H9 (cell line): Measurements from ENCODE around the gene NEDD4L. TPM values are rescaled to one million over a fixed set of nuclear protein-coding genes. Genes with fewer than 3 reads are reported as not detected.
A peak's percentile ranks its signal among the peaks of the same experiment; 100 is the strongest.

Experiments
- DNase-seq: peaks from one replicate; pipeline ENCODE4 v3.0.0-alpha.2; 2017
- H2AFZ ChIP-seq: one replicate; pipeline ENCODE4 v1.6.1; 2013; ENCODE audit warnings: mild to moderate bottlenecking, low read length, control low read depth, moderate library complexity
- H2AK5ac ChIP-seq: 2 replicates; pipeline ENCODE4 v1.6.1; 2013; ENCODE audit warnings: low read length, control low read depth, mixed read lengths; ENCODE audit not compliant: insufficient read length
- H2BK120ac ChIP-seq: one replicate; pipeline ENCODE4 v1.6.1; 2013; ENCODE audit warnings: low read depth, mild to moderate bottlenecking, low read length, control low read depth, inconsistent platforms; ENCODE audit not compliant: poor library complexity, severe bottlenecking
- H2BK12ac ChIP-seq: 2 replicates; pipeline ENCODE4 v1.6.1; 2013; ENCODE audit warnings: low read length, control low read depth, mixed read lengths, low read depth; ENCODE audit not compliant: insufficient read length
- H2BK15ac ChIP-seq: 2 replicates; pipeline ENCODE4 v1.6.1; 2013; ENCODE audit warnings: low read depth, low read length, control low read depth
- H2BK20ac ChIP-seq: one replicate; pipeline ENCODE4 v1.6.1; 2013; ENCODE audit warnings: low read depth, mild to moderate bottlenecking, low read length, control low read depth, inconsistent platforms; ENCODE audit not compliant: poor library complexity, severe bottlenecking
- H2BK5ac ChIP-seq: 2 replicates; pipeline ENCODE4 v1.6.1; 2013; ENCODE audit warnings: low read length, control low read depth, mixed read lengths; ENCODE audit not compliant: insufficient read length
- H3K14ac ChIP-seq: 2 replicates; pipeline ENCODE4 v1.6.1; 2013; ENCODE audit warnings: low read length, control low read depth; ENCODE audit not compliant: insufficient read depth
- H3K18ac ChIP-seq: 2 replicates; pipeline ENCODE4 v1.6.1; 2013; ENCODE audit warnings: low read depth, mild to moderate bottlenecking, mixed read lengths, low read length, control low read depth; ENCODE audit not compliant: insufficient read length
- H3K23ac ChIP-seq: 2 replicates; pipeline ENCODE4 v1.6.1; 2013; ENCODE audit warnings: low read length, control low read depth, mixed read lengths, low read depth; ENCODE audit not compliant: insufficient read length
- H3K23me2 ChIP-seq: 2 replicates; pipeline ENCODE4 v1.6.1; 2013; ENCODE audit warnings: low read depth, mild to moderate bottlenecking, mixed read lengths, low read length, control low read depth; ENCODE audit not compliant: insufficient read length, poor library complexity, severe bottlenecking
- H3K27ac ChIP-seq: 2 replicates; pipeline ENCODE4 v1.5.1; 2013; ENCODE audit warnings: low read length, control low read depth, mixed read lengths, low read depth; ENCODE audit not compliant: insufficient read length
- H3K27me3 ChIP-seq: 2 replicates; pipeline ENCODE4 v1.6.1; 2013; ENCODE audit warnings: low read length, control low read depth, inconsistent platforms; ENCODE audit not compliant: insufficient read depth
- H3K4ac ChIP-seq: 2 replicates; pipeline ENCODE4 v1.6.1; 2013; ENCODE audit warnings: low read depth, mild to moderate bottlenecking, control low read depth, inconsistent platforms, low read length, moderate library complexity
- H3K4me1 ChIP-seq: 2 replicates; pipeline ENCODE4 v1.6.1; 2013; ENCODE audit warnings: low read length, control low read depth, inconsistent platforms; ENCODE audit not compliant: insufficient read depth
- H3K4me2 ChIP-seq: 2 replicates; pipeline ENCODE4 v1.6.1; 2013; ENCODE audit warnings: low read length, control low read depth, mixed read lengths; ENCODE audit not compliant: insufficient read length, insufficient read depth
- H3K56ac ChIP-seq: 2 replicates; pipeline ENCODE4 v1.6.1; 2013; ENCODE audit warnings: low read depth, mild to moderate bottlenecking, mixed read lengths, low read length, control low read depth; ENCODE audit not compliant: insufficient read length
- H3K79me1 ChIP-seq: 2 replicates; pipeline ENCODE4 v1.6.1; 2013; ENCODE audit warnings: low read depth, mild to moderate bottlenecking, moderate library complexity, low read length, control low read depth, inconsistent platforms; ENCODE audit not compliant: insufficient read depth, poor library complexity, severe bottlenecking
- H3K79me2 ChIP-seq: 2 replicates; pipeline ENCODE4 v1.6.1; 2013; ENCODE audit warnings: low read length, control low read depth, inconsistent platforms; ENCODE audit not compliant: insufficient read depth
- H3K9ac ChIP-seq: 2 replicates; pipeline ENCODE4 v1.6.1; 2013; ENCODE audit warnings: low read length, control low read depth, mixed read lengths; ENCODE audit not compliant: insufficient read length; ENCODE audit errors: extremely low read depth
- H3K9me3 ChIP-seq: one replicate; pipeline ENCODE4 v1.6.1; 2013; ENCODE audit warnings: low read depth, low read length, inconsistent platforms; ENCODE audit not compliant: control insufficient read depth
- H3T11ph ChIP-seq: one replicate; pipeline ENCODE4 v1.6.1; 2013; ENCODE audit warnings: mild to moderate bottlenecking, low read length, control low read depth, inconsistent platforms
- H4K20me1 ChIP-seq: one replicate; pipeline ENCODE4 v1.6.1; 2013; ENCODE audit not compliant: control insufficient read depth, insufficient read length, insufficient read depth
- H4K5ac ChIP-seq: 2 replicates; pipeline ENCODE4 v1.6.1; 2013; ENCODE audit warnings: low read depth, mild to moderate bottlenecking, mixed read lengths, low read length, control low read depth; ENCODE audit not compliant: insufficient read length
- H4K8ac ChIP-seq: replicated peaks from 2 replicates; pipeline ENCODE4 v1.6.1; 2013; ENCODE audit warnings: low read length, control low read depth, mixed read lengths, low read depth; ENCODE audit not compliant: insufficient read length
- H4K91ac ChIP-seq: 2 replicates; pipeline ENCODE4 v1.6.1; 2013; ENCODE audit warnings: low read depth, mild to moderate bottlenecking, moderate library complexity, mixed read lengths, low read length, control low read depth; ENCODE audit not compliant: insufficient read length
- H3K27ac Mint-ChIP-seq, 3 experiments: 2 replicates in 2 of 3; 3 replicates in 1 of 3; pipeline ENCODE4 v1.8.0; 2020 to 2021; ENCODE audit warnings: mixed read lengths in 3 of 3, mild to moderate bottlenecking in 1 of 3, moderate library complexity in 1 of 3
- H3K27me3 Mint-ChIP-seq: 2 replicates; pipeline ENCODE4 v1.8.0; 2021; ENCODE audit warnings: low read depth, mild to moderate bottlenecking, moderate library complexity, mixed read lengths
- H3K36me3 Mint-ChIP-seq, 3 experiments: 2 replicates in 2 of 3; 3 replicates in 1 of 3; pipeline ENCODE4 v1.8.0; 2020 to 2021; ENCODE audit warnings: low read depth in 3 of 3, mixed read lengths in 3 of 3; ENCODE audit not compliant: insufficient read depth in 1 of 3
- H3K4me1 Mint-ChIP-seq, 2 experiments: 2 replicates each; pipeline ENCODE4 v1.8.0; 2020; ENCODE audit warnings: mixed read lengths in 2 of 2
- H3K4me3 Mint-ChIP-seq, 2 experiments: 2 replicates in 1 of 2; 3 replicates in 1 of 2; pipeline ENCODE4 v1.8.0; 2020 to 2021; ENCODE audit warnings: mild to moderate bottlenecking in 2 of 2, mixed read lengths in 2 of 2, moderate library complexity in 1 of 2
- H3K9me3 Mint-ChIP-seq, 2 experiments: 2 replicates in 1 of 2; 3 replicates in 1 of 2; pipeline ENCODE4 v1.8.0; 2020; ENCODE audit warnings: mild to moderate bottlenecking in 2 of 2, mixed read lengths in 2 of 2, moderate library complexity in 1 of 2
- WGBS: extraction: QIAGEN DNeasy Blood & Tissue Kit; methylation state at CpG from one replicate; pipeline ENCODE4 v1.1.7; 2013; ENCODE audit warnings: missing lambda C conversion rate, low lambda C conversion rate, mixed read lengths; ENCODE audit not compliant: insufficient read length; ENCODE audit errors: extremely low coverage; 5-methylcytosine and 5-hydroxymethylcytosine counted together
- total RNA-seq: library from RNA; stranded (reverse); gene quantifications from 2 replicates; pipeline ENCODE4 v1.2.1, GENCODE V29; 2021
- TF ChIP-seq, protein P1 (sequence below): fragments of 200-600 bp; sonication (generic); conservative IDR thresholded peaks from 3 replicates; pipeline ENCODE4 v1.8.0; 2021; ENCODE audit warnings: antibody characterized with exemption, mild to moderate bottlenecking

NEDD4L gene
- total RNA-seq, 1 experiment from 2014 or later: 76.3 TPM

DNA sequence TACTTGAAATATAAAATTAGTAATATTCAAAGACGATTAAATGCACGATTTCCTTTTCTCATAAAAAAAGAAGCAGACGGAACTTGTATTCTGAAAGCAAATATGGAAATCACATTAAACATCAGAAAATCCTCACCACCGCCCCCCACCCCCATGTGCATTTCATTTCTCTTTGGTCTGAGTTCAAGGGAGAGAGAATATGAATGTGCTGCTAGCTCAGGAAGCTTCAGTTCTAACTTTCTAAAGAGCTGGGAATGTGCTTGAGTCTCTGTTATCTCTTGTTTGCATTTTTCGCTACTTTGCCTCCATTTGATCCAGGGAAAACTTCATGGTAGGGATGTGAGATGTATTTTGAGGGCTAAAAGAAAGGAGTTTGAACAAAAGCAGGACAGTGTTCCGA, 143.6 kb downstream of the NEDD4L start:
- no peak overlapping the region for H2AK5ac ChIP-seq
- H3K27ac Mint-ChIP-seq: peak overlapping the region in 2 of 3 experiments; percentile 17 to 62; a peak in 3 of 7 replicates
- H2BK5ac ChIP-seq: no peak overlapping the region
- H3K9me3 Mint-ChIP-seq: peaks cover 0 to 2% of the 10 kb centered on the region in 2 experiments; a peak in 1 of 5 replicates
- no peaks in the 10 kb centered on the region for H3K79me1 ChIP-seq
- no peak overlapping the region for H2BK120ac ChIP-seq
- H3K23me2 ChIP-seq: no peaks in the 10 kb centered on the region
- H3K27me3 ChIP-seq: no peaks in the 10 kb centered on the region
- no peak overlapping the region for H2BK20ac ChIP-seq
- H4K20me1 ChIP-seq: no peaks in the 10 kb centered on the region
- H3K23ac ChIP-seq: no peak overlapping the region
- no peak overlapping the region for H2BK15ac ChIP-seq
- H4K8ac ChIP-seq: no peak overlapping the region
- peaks cover 16% of the 10 kb centered on the region; the same call in 1 of the 2 replicates for H3K4me1 ChIP-seq
- peak overlapping the region in 1 of 2 experiments; percentile 44; a peak in 1 of 5 replicates for H3K4me3 Mint-ChIP-seq
- no peak overlapping the region for H3K56ac ChIP-seq
- no CpG with 5 or more reads among the region's 6 CpGs for WGBS
- peaks cover 0 to 2% (median 0%) of the 10 kb centered on the region in 3 experiments; a peak in 1 of 7 replicates for H3K36me3 Mint-ChIP-seq
- no peak for DNase-seq
- H3K9me3 ChIP-seq: no peaks in the 10 kb centered on the region
- 0 out of 2 replicates have a peak, but pooled peaks cover 1% of the 10 kb centered on the region for H3K27me3 Mint-ChIP-seq
- TF ChIP-seq, protein P1, sequence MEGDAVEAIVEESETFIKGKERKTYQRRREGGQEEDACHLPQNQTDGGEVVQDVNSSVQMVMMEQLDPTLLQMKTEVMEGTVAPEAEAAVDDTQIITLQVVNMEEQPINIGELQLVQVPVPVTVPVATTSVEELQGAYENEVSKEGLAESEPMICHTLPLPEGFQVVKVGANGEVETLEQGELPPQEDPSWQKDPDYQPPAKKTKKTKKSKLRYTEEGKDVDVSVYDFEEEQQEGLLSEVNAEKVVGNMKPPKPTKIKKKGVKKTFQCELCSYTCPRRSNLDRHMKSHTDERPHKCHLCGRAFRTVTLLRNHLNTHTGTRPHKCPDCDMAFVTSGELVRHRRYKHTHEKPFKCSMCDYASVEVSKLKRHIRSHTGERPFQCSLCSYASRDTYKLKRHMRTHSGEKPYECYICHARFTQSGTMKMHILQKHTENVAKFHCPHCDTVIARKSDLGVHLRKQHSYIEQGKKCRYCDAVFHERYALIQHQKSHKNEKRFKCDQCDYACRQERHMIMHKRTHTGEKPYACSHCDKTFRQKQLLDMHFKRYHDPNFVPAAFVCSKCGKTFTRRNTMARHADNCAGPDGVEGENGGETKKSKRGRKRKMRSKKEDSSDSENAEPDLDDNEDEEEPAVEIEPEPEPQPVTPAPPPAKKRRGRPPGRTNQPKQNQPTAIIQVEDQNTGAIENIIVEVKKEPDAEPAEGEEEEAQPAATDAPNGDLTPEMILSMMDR: no peak
- no peak overlapping the region for H3K9ac ChIP-seq
- no peak overlapping the region for H4K91ac ChIP-seq
- H3K14ac ChIP-seq: no peak overlapping the region
- no peak overlapping the region for H3K18ac ChIP-seq
- H4K5ac ChIP-seq: no peak overlapping the region
- no peak overlapping the region for H3K27ac ChIP-seq
- no peak overlapping the region for H2AFZ ChIP-seq
- H3K4me2 ChIP-seq: no peak overlapping the region
- H3T11ph ChIP-seq: no peak overlapping the region
- no peak overlapping the region for H3K4ac ChIP-seq
- peaks cover 40 to 41% of the 10 kb centered on the region in 2 experiments for H3K4me1 Mint-ChIP-seq
- no peaks in the 10 kb centered on the region; the same call in 1 of the 2 replicates for H3K79me2 ChIP-seq
- H2BK12ac ChIP-seq: no peak overlapping the region
